PFSK-1 (cell line): ENCODE measurements around the gene BRMS1.

Experiments used
- FOXP2 ChIP-seq: optimal IDR thresholded peaks from 2 replicates; pipeline ENCODE3; 2011; ENCODE audit warnings: borderline replicate concordance, control low read depth, inconsistent platforms; ENCODE audit not compliant: insufficient read depth; ENCODE audit errors: extremely low read length, extremely low read depth
- POLR2AphosphoS5 ChIP-seq: IDR thresholded peaks from 2 replicates; pipeline ENCODE4 v1.6.1; 2012; ENCODE audit warnings: low read depth, mild to moderate bottlenecking, control low read depth, low read length, moderate library complexity
- REST ChIP-seq, 2 experiments: IDR thresholded peaks; 2 replicates each; pipeline versions ENCODE4 v1.6.1 to v1.8.0; 2011 to 2012; ENCODE audit warnings: low read depth in 2 of 2, low read length in 2 of 2, control low read depth in 1 of 2, inconsistent platforms in 1 of 2, mild to moderate bottlenecking in 1 of 2, moderate library complexity in 1 of 2; ENCODE audit not compliant: insufficient read depth in 1 of 2
- SIN3A ChIP-seq: IDR thresholded peaks from 2 replicates; pipeline ENCODE4 v1.6.1; 2012; ENCODE audit warnings: mild to moderate bottlenecking, low read length, moderate library complexity, borderline replicate concordance; ENCODE audit not compliant: insufficient read depth
- TAF1 ChIP-seq: IDR thresholded peaks from 2 replicates; pipeline ENCODE4 v1.6.1; 2012; ENCODE audit warnings: low read length, control low read depth, borderline replicate concordance; ENCODE audit not compliant: insufficient read depth

BRMS1 gene

GRCh38 chr11:66359662-66360087, 14.8 kb upstream of the BRMS1 start:
- no peak for TF ChIP-seq TAF1
- no peak for TF ChIP-seq SIN3A
- no peak for TF ChIP-seq POLR2AphosphoS5
- TF ChIP-seq FOXP2: no peak
- TF ChIP-seq REST (IDR thresholded peaks at IDR 0.05; ENCODE audit: insufficient read depth in 1 of 2, low read depth in 2 of 2, low read length in 2 of 2): no peak

- TF ChIP-seq POLR2AphosphoS5 (no peak), FOXP2 (no peak), SIN3A (no peak)
These were observed 4.1 kb upstream of the BRMS1 start for GRCh38 chr11:66349084-66349386.

- TF ChIP-seq SIN3A (no peak), POLR2AphosphoS5 (peak; percentile 73), TAF1 (peak; percentile 35; the same call in 1 of the 2 replicates), FOXP2 (peak; percentile 51), REST (IDR thresholded peaks at IDR 0.05; ENCODE audit: insufficient read depth in 1 of 2, low read depth in 2 of 2, low read length in 2 of 2) (no peak)
These were observed 2.7 kb upstream of the BRMS1 start, which contains the start of gene B4GAT1 for GRCh38 chr11:66347425-66348276. B4GAT1 (minus strand) TSS chr11:66347629; CDS start chr11:66347545, 84 bp downstream.

GRCh38 chr11:66346476-66347424, 1.8 kb upstream of the BRMS1 start:
- TF ChIP-seq REST (IDR thresholded peaks at IDR 0.05; ENCODE audit: insufficient read depth in 1 of 2, low read depth in 2 of 2, low read length in 2 of 2) (no peak), SIN3A (no peak), FOXP2 (no peak), POLR2AphosphoS5 (no peak)

- TF ChIP-seq REST (IDR thresholded peaks at IDR 0.05; ENCODE audit: insufficient read depth in 1 of 2, low read depth in 2 of 2, low read length in 2 of 2) (no peak), POLR2AphosphoS5 (no peak), SIN3A (no peak), TAF1 (no peak), FOXP2 (no peak)
These were observed 379 bp upstream of the BRMS1 start for GRCh38 chr11:66345316-66345649.
